ENCODE measurements around the gene CMIP.

DNA sequence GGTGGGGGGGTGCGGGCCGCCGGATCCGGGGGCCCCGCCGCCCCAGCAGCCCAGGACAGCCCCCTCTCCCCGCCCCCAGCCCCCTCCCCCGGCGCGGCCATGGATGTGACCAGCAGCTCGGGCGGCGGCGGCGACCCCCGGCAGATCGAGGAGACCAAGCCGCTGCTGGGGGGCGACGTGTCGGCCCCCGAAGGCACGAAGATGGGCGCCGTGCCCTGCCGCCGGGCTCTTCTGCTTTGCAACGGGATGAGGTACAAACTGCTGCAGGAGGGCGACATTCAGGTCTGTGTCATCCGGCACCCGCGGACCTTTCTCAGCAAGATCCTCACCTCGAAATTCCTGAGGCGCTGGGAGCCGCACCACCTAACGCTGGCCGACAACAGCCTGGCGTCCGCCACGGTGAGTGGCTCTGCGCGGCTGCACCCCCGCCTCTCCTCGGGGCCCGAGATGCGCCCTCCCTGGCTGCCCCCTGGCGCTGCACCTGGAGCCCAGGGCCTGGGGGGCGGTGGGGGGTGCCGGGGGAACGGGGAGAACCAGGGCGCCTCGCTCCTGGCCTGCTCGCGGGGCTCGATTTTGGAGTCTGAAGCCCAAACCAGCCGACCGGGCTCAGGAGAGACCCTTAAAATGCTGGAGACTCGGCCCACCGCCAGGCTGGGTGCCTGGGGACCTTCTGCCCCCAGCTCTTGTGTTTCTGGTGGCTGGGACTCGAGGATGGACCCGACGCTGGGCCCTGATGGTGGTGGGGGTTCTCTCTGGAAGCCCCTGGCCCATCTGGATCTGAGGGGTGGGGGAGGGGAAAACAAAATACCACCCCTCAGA lies 744 bp downstream of the CMIP start:
- TF ChIP-seq BHLHE40 (IDR thresholded peaks at IDR 0.05; ENCODE audit: borderline replicate concordance) (no peak), FOXM1 (IDR thresholded peaks at IDR 0.05; ENCODE audit: borderline replicate concordance) (no peak), ARNT (IDR thresholded peaks at IDR 0.05) (no peak), HDGF (IDR thresholded peaks at IDR 0.05; ENCODE audit: borderline replicate concordance) (no peak), SP1 (IDR thresholded peaks at IDR 0.05) (no peak), FOXK2 (IDR thresholded peaks at IDR 0.05) (no peak), SUZ12 (IDR thresholded peaks at IDR 0.05) (no peak), NFRKB (IDR thresholded peaks at IDR 0.05) (no peak), LEF1 (IDR thresholded peaks at IDR 0.05; ENCODE audit: borderline replicate concordance) (no peak), CTBP1 (IDR thresholded peaks at IDR 0.05; ENCODE audit: borderline replicate concordance) (no peak), L3MBTL2 (conservative IDR thresholded peaks at IDR 0.05) (no peak), ELF4 (IDR thresholded peaks at IDR 0.05) (no peak)
- TF ChIP-seq, protein P1, sequence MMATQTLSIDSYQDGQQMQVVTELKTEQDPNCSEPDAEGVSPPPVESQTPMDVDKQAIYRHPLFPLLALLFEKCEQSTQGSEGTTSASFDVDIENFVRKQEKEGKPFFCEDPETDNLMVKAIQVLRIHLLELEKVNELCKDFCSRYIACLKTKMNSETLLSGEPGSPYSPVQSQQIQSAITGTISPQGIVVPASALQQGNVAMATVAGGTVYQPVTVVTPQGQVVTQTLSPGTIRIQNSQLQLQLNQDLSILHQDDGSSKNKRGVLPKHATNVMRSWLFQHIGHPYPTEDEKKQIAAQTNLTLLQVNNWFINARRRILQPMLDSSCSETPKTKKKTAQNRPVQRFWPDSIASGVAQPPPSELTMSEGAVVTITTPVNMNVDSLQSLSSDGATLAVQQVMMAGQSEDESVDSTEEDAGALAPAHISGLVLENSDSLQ (IDR thresholded peaks at IDR 0.05): no peak
